ENCODE results near the gene TCF12. TPM values are rescaled to one million over a fixed set of nuclear protein-coding genes. Genes with fewer than 3 reads are reported as not detected.

Gene TCF12
- total RNA-seq, 1 donor from 2014 or later: 112 TPM

GRCh38 chr15:57316451-57316850 lies 398.0 kb downstream of the TCF12 start:
- no peaks in the 10 kb centered on the region for H3K27me3 ChIP-seq (ENCODE audit: insufficient read depth, low read length)
- H2AFZ ChIP-seq (ENCODE audit: low read depth, low read length): no peak overlapping the region
- H3K4me3 ChIP-seq (ENCODE audit: insufficient read depth, low read depth, low read length): no peak overlapping the region
- no peak for FAIRE-seq
- no peak overlapping the region for H3K27ac ChIP-seq (ENCODE audit: low read depth, low read length)
- DNase-seq (ENCODE audit: low read depth): no peak
- no peak overlapping the region for H3K9ac ChIP-seq (ENCODE audit: low read length)
- no peaks in the 10 kb centered on the region for H3K27me3 Mint-ChIP-seq (ENCODE audit: low read depth, unreplicated experiment)
- no peaks in the 10 kb centered on the region for H4K20me1 ChIP-seq (ENCODE audit: insufficient read depth, low read length)
- H3K4me2 ChIP-seq (ENCODE audit: low read length): no peak overlapping the region
- TF ChIP-seq EZH2 (IDR thresholded peaks at IDR 0.05; ENCODE audit: insufficient read depth, low read length): no peak
- TF ChIP-seq CTCF (IDR thresholded peaks at IDR 0.05; ENCODE audit: insufficient read depth, low read depth, low read length): no peak
- no peak overlapping the region for H3K4me3 Mint-ChIP-seq (ENCODE audit: unreplicated experiment)
- no peaks in the 10 kb centered on the region for H3K36me3 ChIP-seq (ENCODE audit: insufficient read depth, low read length)
- H3K4me1 ChIP-seq (ENCODE audit: insufficient read depth, low read length): peaks cover 11% of the 10 kb centered on the region
- H3K9me3 Mint-ChIP-seq (ENCODE audit: unreplicated experiment): peaks cover 3% of the 10 kb centered on the region
- no peak overlapping the region for H3K27ac Mint-ChIP-seq (ENCODE audit: unreplicated experiment)
- H3K9me3 ChIP-seq (ENCODE audit: insufficient read depth, low read depth, low read length): no peaks in the 10 kb centered on the region
- peaks cover 2% of the 10 kb centered on the region for H3K4me1 Mint-ChIP-seq (ENCODE audit: low read depth, unreplicated experiment)
- no peaks in the 10 kb centered on the region for H3K79me2 ChIP-seq (ENCODE audit: insufficient read depth, low read length)
- no peaks in the 10 kb centered on the region for H3K36me3 Mint-ChIP-seq (ENCODE audit: low read depth, unreplicated experiment)

GRCh38 chr15:57319226-57319918 lies 400.9 kb downstream of the TCF12 start:
- Histone ChIP-seq H3K27ac (ENCODE audit: low read depth, low read length) (no peak overlapping the region), H2AFZ (ENCODE audit: low read depth, low read length) (no peak overlapping the region), H3K36me3 (ENCODE audit: insufficient read depth, low read length) (no peaks in the 10 kb centered on the region), H3K4me2 (ENCODE audit: low read length) (no peak overlapping the region), H3K4me3 (ENCODE audit: insufficient read depth, low read depth, low read length) (no peak overlapping the region), H3K27me3 (ENCODE audit: insufficient read depth, low read length) (no peaks in the 10 kb centered on the region), H4K20me1 (ENCODE audit: insufficient read depth, low read length) (no peaks in the 10 kb centered on the region), H3K79me2 (ENCODE audit: insufficient read depth, low read length) (no peaks in the 10 kb centered on the region), H3K9me3 (ENCODE audit: insufficient read depth, low read depth, low read length) (no peaks in the 10 kb centered on the region), H3K9ac (ENCODE audit: low read length) (no peak overlapping the region), H3K4me1 (ENCODE audit: insufficient read depth, low read length) (peaks cover 11% of the 10 kb centered on the region)
- Mint-ChIP-seq H3K27me3 (ENCODE audit: low read depth, unreplicated experiment) (no peaks in the 10 kb centered on the region), H3K36me3 (ENCODE audit: low read depth, unreplicated experiment) (no peaks in the 10 kb centered on the region), H3K4me3 (ENCODE audit: unreplicated experiment) (no peak overlapping the region), H3K4me1 (ENCODE audit: low read depth, unreplicated experiment) (peaks cover 2% of the 10 kb centered on the region), H3K27ac (ENCODE audit: unreplicated experiment) (no peak overlapping the region), H3K9me3 (ENCODE audit: unreplicated experiment) (peaks cover 3% of the 10 kb centered on the region)
- DNase-seq (ENCODE audit: low read depth) (no peak), FAIRE-seq (no peak)
- no peak for TF ChIP-seq EZH2 (IDR thresholded peaks at IDR 0.05; ENCODE audit: insufficient read depth, low read length)
- TF ChIP-seq CTCF (IDR thresholded peaks at IDR 0.05; ENCODE audit: insufficient read depth, low read depth, low read length): no peak

- Histone ChIP-seq H3K27ac (ENCODE audit: low read depth, low read length) (peak overlapping the region; percentile 44), H4K20me1 (ENCODE audit: insufficient read depth, low read length) (no peaks in the 10 kb centered on the region), H3K4me3 (ENCODE audit: insufficient read depth, low read depth, low read length) (no peak overlapping the region), H3K4me1 (ENCODE audit: insufficient read depth, low read length) (peaks cover 11% of the 10 kb centered on the region), H3K27me3 (ENCODE audit: insufficient read depth, low read length) (no peaks in the 10 kb centered on the region), H3K36me3 (ENCODE audit: insufficient read depth, low read length) (no peaks in the 10 kb centered on the region), H3K79me2 (ENCODE audit: insufficient read depth, low read length) (no peaks in the 10 kb centered on the region), H3K9ac (ENCODE audit: low read length) (peak overlapping the region; percentile 54), H3K9me3 (ENCODE audit: insufficient read depth, low read depth, low read length) (no peaks in the 10 kb centered on the region), H2AFZ (ENCODE audit: low read depth, low read length) (peak overlapping the region; percentile 70), H3K4me2 (ENCODE audit: low read length) (no peak overlapping the region)
- DNase-seq (ENCODE audit: low read depth) (no peak), FAIRE-seq (no peak)
- TF ChIP-seq CTCF (IDR thresholded peaks at IDR 0.05; ENCODE audit: insufficient read depth, low read depth, low read length) (no peak), EZH2 (IDR thresholded peaks at IDR 0.05; ENCODE audit: insufficient read depth, low read length) (no peak)
- H3K4me3 Mint-ChIP-seq (ENCODE audit: unreplicated experiment): no peak overlapping the region
- peaks cover 4% of the 10 kb centered on the region for H3K4me1 Mint-ChIP-seq (ENCODE audit: low read depth, unreplicated experiment)
- H3K27ac Mint-ChIP-seq (ENCODE audit: unreplicated experiment): no peak overlapping the region
- peaks cover 3% of the 10 kb centered on the region for H3K9me3 Mint-ChIP-seq (ENCODE audit: unreplicated experiment)
- no peaks in the 10 kb centered on the region for H3K27me3 Mint-ChIP-seq (ENCODE audit: low read depth, unreplicated experiment)
- no peaks in the 10 kb centered on the region for H3K36me3 Mint-ChIP-seq (ENCODE audit: low read depth, unreplicated experiment)
These were observed 401.6 kb downstream of the TCF12 start for GRCh38 chr15:57319919-57320560.
